ENCODE results near the gene HBE1. TPM values are rescaled to one million over a fixed set of nuclear protein-coding genes. Genes with fewer than 3 reads are reported as not detected.

HBE1 gene
- total RNA-seq, 1 donor from 2014 or later: not detected

DNA sequence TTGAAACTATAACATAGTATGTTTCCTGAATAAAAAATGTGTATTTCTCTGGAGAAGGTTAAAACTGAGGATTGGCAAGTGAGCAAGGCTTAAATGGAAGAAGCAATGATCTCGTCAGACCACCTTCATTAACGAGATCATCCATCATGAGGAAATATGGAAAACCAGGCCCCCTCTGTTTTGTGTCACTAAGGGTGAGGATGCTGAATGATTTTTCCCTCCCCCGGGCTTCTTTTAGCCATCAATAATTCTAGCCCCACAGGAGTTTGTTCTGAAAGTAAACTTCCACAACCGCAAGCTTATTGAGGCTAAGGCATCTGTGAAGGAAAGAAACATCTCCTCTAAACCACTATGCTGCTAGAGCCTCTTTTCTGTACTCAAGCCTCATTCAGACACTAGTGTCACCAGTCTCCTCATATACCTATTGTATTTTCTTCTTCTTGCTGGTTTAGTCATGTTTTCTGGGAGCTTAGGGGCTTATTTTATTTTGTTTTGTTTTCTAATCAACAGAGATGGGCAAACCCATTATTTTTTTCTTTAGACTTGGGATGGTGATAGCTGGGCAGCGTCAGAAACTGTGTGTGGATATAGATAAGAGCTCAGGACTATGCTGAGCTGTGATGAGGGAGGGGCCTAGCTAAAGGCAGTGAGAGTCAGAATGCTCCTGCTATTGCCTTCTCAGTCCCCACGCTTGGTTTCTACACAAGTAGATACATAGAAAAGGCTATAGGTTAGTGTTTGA is 5.8 kb upstream of the HBE1 start:
- Mint-ChIP-seq H3K27ac (no peak overlapping the region), H3K27me3 (no peaks in the 10 kb centered on the region), H3K9me3 (ENCODE audit: low read depth) (no peaks in the 10 kb centered on the region), H3K4me1 (ENCODE audit: low read depth) (peaks cover 7% of the 10 kb centered on the region), H3K4me3 (ENCODE audit: low read depth) (no peak overlapping the region), H3K36me3 (ENCODE audit: insufficient read depth) (no peaks in the 10 kb centered on the region)
- no peak for DNase-seq (ENCODE audit: low spot score, unreplicated experiment)
- TF ChIP-seq CTCF (IDR thresholded peaks at IDR 0.05; ENCODE audit: unreplicated experiment): no peak

- Mint-ChIP-seq H3K27ac (no peak overlapping the region), H3K9me3 (ENCODE audit: low read depth) (no peaks in the 10 kb centered on the region), H3K4me3 (ENCODE audit: low read depth) (no peak overlapping the region), H3K27me3 (no peaks in the 10 kb centered on the region), H3K4me1 (ENCODE audit: low read depth) (peaks cover 7% of the 10 kb centered on the region), H3K36me3 (ENCODE audit: insufficient read depth) (no peaks in the 10 kb centered on the region)
- TF ChIP-seq CTCF (IDR thresholded peaks at IDR 0.05; ENCODE audit: unreplicated experiment): no peak
- no peak for DNase-seq (ENCODE audit: low spot score, unreplicated experiment)
Measured at GRCh38 chr11:5274395-5274794, 4.7 kb upstream of the HBE1 start.

DNA sequence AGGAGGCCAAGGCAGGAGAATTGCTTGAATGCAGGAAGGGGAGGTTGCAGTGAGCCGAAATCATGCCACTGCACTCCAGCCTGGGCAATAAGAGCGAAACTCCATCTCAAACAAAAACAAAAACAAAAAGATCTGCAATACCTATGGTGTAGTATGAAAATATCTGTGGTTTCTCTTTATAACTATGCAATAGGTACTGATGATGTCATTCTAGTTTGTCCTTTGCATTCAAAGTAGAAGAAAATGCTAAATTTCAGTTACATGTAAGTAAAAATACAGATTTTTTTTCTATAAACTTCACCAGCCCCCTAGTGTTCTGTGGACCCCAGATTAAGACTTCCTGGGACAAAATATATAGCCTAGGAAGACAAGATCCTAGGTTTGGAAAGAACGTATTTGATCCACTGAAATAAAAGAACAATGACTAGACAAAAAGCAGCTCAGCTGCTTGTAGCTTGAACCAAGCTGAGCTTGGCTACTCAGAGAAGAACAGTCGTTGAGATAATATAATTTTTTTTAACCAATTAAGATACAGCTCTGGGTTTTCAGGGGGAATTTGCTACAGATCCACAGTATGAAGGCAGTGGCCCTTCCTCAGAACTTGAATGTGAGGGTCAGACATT is 2.8 kb upstream of the HBE1 start:
- Mint-ChIP-seq H3K4me3 (ENCODE audit: low read depth) (no peak overlapping the region), H3K27ac (no peak overlapping the region), H3K36me3 (ENCODE audit: insufficient read depth) (no peaks in the 10 kb centered on the region), H3K4me1 (ENCODE audit: low read depth) (peaks cover 7% of the 10 kb centered on the region), H3K27me3 (no peaks in the 10 kb centered on the region), H3K9me3 (ENCODE audit: low read depth) (no peaks in the 10 kb centered on the region)
- TF ChIP-seq CTCF (IDR thresholded peaks at IDR 0.05; ENCODE audit: unreplicated experiment): no peak
- DNase-seq (ENCODE audit: low spot score, unreplicated experiment): no peak

DNA sequence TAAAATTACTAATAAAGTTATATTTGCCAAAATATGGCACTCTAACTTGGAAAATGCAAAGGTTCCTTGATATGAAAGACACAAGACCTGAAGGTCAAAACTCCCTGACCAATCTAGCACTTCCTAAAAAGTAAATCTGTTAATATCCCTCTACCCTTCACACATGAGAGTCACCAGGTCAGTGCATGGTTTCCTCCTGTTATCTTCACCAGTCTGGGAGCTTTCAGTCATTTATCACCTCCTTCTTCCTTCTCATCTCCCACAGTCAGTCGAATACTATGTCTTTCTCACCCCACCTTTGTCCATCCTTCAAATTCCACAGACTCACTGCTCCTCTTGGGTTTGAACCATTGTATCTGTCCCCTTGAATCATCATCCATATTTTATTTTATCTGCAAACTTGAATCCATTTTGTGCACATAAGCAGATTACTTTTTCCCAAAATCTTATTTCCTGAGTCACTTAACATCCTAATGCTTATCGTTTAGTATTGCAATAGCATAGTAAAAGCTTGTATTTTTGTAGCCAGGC is 2.6 kb downstream of the HBE1 start:
- H3K9me3 Mint-ChIP-seq (ENCODE audit: low read depth): no peaks in the 10 kb centered on the region
- H3K27me3 Mint-ChIP-seq: no peaks in the 10 kb centered on the region
- no peaks in the 10 kb centered on the region for H3K4me1 Mint-ChIP-seq (ENCODE audit: low read depth)
- no peak overlapping the region for H3K27ac Mint-ChIP-seq
- no peaks in the 10 kb centered on the region for H3K36me3 Mint-ChIP-seq (ENCODE audit: insufficient read depth)
- DNase-seq (ENCODE audit: low spot score, unreplicated experiment): no peak
- no peak for TF ChIP-seq CTCF (IDR thresholded peaks at IDR 0.05; ENCODE audit: unreplicated experiment)
- H3K4me3 Mint-ChIP-seq (ENCODE audit: low read depth): no peak overlapping the region

DNA sequence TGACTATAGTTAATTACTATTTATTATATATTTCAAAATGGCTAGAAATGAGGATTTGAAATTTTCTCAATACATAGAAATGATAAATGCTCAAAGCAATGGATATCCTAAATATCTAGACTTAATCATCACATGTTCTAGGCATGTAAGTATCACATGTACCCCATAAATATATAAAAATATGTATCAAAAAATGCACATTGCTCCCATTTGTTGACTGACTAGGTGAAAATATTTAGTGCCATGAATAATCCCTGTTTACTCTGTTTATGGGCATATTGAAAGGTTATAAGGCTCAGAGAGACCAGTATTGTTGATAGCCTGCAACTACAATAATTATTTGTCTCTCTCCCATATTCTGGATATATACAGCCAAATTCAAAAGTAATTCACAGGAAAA is 3.1 kb downstream of the HBE1 start:
- H3K27me3 Mint-ChIP-seq: no peaks in the 10 kb centered on the region
- H3K4me3 Mint-ChIP-seq (ENCODE audit: low read depth): no peak overlapping the region
- no peak for TF ChIP-seq CTCF (IDR thresholded peaks at IDR 0.05; ENCODE audit: unreplicated experiment)
- H3K36me3 Mint-ChIP-seq (ENCODE audit: insufficient read depth): no peaks in the 10 kb centered on the region
- H3K27ac Mint-ChIP-seq: no peak overlapping the region
- no peak for DNase-seq (ENCODE audit: low spot score, unreplicated experiment)
- H3K4me1 Mint-ChIP-seq (ENCODE audit: low read depth): no peaks in the 10 kb centered on the region
- no peaks in the 10 kb centered on the region for H3K9me3 Mint-ChIP-seq (ENCODE audit: low read depth)

All from progenitor cell of endocrine pancreas (in vitro differentiated cells).